Stimulated activated memory B cell treated with anti-CD40 and anti-IgM and Interleukin-4, amounts not matched to agents 10 μg/mL and 1 μg/mL and 100 μg/mL, for 72 hours (primary cell): ENCODE measurements around the gene AXIN1.
A peak's percentile ranks its signal among the peaks of the same experiment; 100 is the strongest.
"Not testable (repeated sequence)": the region's sequence is repeated elsewhere in the genome, so short reads cannot be mapped to it uniquely, and the experiment has no call there.

ENCODE experiments used
- ATAC-seq: fragments of 150-1000 bp; cut with Tn5 transposase; 2 replicates; pipeline ENCODE4 v1.10.0; 2021
- H3K27ac Mint-ChIP-seq: one replicate; pipeline ENCODE4 v1.8.0; 2022; ENCODE audit warnings: mild to moderate bottlenecking, mixed read lengths
- H3K27me3 Mint-ChIP-seq: one replicate; pipeline ENCODE4 v1.8.0; 2022; ENCODE audit warnings: mixed read lengths
- H3K36me3 Mint-ChIP-seq: one replicate; pipeline ENCODE4 v1.8.0; 2022; ENCODE audit warnings: mixed read lengths
- H3K4me1 Mint-ChIP-seq: one replicate; pipeline ENCODE4 v1.8.0; 2022; ENCODE audit warnings: mixed read lengths
- H3K4me3 Mint-ChIP-seq: one replicate; pipeline ENCODE4 v1.8.0; 2022; ENCODE audit warnings: mild to moderate bottlenecking, moderate library complexity, mixed read lengths
- H3K9me3 Mint-ChIP-seq: one replicate; pipeline ENCODE4 v1.8.0; 2022; ENCODE audit warnings: mixed read lengths

AXIN1 gene

DNA sequence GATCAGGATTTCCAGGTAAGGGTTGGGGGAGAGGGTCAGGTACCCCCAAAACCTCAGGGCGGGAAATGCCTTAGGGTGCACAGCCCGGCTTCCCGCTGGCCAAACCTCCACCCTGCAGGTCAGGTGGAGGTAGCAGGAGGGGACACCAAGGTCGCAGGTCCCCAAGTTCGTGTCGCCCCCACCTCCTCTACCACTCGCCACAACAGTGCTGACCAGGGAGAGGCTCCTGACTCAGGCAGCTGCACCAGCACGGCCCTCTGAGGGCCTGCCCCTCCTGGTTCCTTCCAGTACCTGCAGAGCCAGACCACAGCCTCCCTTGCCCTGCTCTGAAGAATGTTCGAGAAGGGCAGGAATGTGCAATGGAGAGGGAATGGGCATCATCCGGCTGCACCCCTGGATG, 14.0 kb upstream of the AXIN1 start:
- H3K4me3 Mint-ChIP-seq, result no peak overlapping the region
- H3K9me3 Mint-ChIP-seq, result no peaks in the 10 kb centered on the region
- peaks cover 30% of the 10 kb centered on the region for H3K4me1 Mint-ChIP-seq
- peaks cover 29% of the 10 kb centered on the region for H3K27me3 Mint-ChIP-seq
- no peak overlapping the region for H3K27ac Mint-ChIP-seq
- no peak for ATAC-seq
- H3K36me3 Mint-ChIP-seq, result peaks cover 30% of the 10 kb centered on the region

- H3K36me3 Mint-ChIP-seq, result peaks cover 24% of the 10 kb centered on the region
- peaks cover 36% of the 10 kb centered on the region for H3K27me3 Mint-ChIP-seq
- H3K4me3 Mint-ChIP-seq, result no peak overlapping the region
- ATAC-seq, result no peak
- no peaks in the 10 kb centered on the region for H3K9me3 Mint-ChIP-seq
- H3K4me1 Mint-ChIP-seq, result peaks cover 18% of the 10 kb centered on the region
- no peak overlapping the region for H3K27ac Mint-ChIP-seq
Measured at GRCh38 chr16:364595-365491, 12.3 kb upstream of the AXIN1 start.

DNA sequence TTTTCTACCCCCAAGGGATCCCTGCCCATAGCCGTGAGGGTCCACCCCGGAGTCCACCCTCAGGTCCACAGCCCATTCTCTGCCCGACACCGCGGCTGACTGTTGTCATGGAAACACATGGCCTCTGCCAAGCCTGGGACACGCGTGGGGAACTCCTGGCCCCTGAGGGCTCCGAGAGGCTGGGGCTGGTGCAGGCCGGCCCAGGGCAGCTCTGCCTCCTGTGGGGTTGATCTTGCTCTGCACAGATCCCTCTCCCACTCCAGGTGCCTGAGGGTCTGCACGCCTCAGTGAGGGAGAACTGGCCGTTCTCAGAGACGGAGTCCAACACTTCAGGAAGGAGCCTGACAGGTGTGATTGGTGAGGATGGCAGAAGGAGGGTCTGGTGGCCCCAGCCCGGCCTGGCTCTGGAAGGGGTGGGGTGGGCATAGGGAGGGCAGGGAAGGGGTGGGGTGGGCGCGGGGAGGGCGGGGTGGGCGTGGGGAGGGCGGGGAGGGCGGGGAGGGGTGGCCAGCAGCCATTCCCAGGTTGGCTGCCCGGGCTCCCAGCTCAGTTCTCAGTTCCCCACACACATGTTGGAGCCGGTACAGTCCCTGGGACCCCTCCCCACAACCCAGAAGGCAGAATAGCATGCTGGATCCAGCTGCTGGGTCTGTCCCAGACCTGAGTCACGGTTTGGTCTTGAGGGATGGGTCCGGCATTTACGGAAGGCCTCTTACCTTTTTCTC, 11.4 kb upstream of the AXIN1 start:
- no peaks in the 10 kb centered on the region for H3K9me3 Mint-ChIP-seq
- H3K36me3 Mint-ChIP-seq, result peaks cover 22% of the 10 kb centered on the region
- H3K27me3 Mint-ChIP-seq, result peaks cover 36% of the 10 kb centered on the region
- H3K27ac Mint-ChIP-seq, result no peak overlapping the region
- no peak for ATAC-seq
- H3K4me1 Mint-ChIP-seq, result peaks cover 9% of the 10 kb centered on the region
- H3K4me3 Mint-ChIP-seq, result no peak overlapping the region

DNA sequence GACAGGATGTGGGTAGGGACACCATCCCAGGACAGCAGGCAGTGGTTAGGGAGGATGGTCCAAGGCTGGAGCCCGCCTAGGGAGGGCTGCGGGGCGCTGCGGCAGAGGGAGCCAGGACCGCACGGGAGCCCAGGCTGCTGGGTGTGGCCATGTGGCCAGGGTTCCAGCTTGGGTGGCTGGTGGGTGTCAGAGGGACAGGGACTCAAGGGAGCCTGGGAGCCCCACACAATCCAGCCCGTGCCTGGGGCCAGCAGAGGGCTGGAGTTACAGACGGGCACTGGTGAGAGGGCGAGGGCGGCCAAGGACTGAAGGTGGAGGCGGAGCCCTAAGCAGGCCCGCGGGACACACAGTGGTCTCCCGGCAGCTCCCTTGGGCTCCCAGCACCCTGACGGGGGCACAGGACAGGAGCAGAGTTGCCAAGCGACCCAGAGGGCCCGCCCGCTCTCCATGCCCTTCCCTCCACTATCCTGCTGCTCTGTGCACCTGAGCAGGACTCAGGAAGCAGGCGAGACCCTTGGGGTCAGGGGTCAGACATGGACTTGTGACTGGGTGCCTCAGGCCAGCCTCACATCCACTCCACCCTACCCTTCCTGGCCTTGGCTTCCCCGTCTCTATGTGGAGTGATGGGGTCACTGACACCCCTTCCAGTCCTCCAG, 10.7 kb upstream of the AXIN1 start:
- Mint-ChIP-seq H3K4me1 (peaks cover 9% of the 10 kb centered on the region), H3K27ac (no peak overlapping the region), H3K27me3 (peaks cover 36% of the 10 kb centered on the region), H3K36me3 (peaks cover 15% of the 10 kb centered on the region), H3K4me3 (no peak overlapping the region), H3K9me3 (no peaks in the 10 kb centered on the region)
- ATAC-seq, result no peak

GRCh38 chr16:362702-362999, 10.1 kb upstream of the AXIN1 start:
- peaks cover 13% of the 10 kb centered on the region for H3K36me3 Mint-ChIP-seq
- H3K27ac Mint-ChIP-seq, H3K9me3 Mint-ChIP-seq, H3K4me3 Mint-ChIP-seq, H3K4me1 Mint-ChIP-seq, ATAC-seq: not testable (repeated sequence)
- H3K27me3 Mint-ChIP-seq, result peaks cover 36% of the 10 kb centered on the region

DNA sequence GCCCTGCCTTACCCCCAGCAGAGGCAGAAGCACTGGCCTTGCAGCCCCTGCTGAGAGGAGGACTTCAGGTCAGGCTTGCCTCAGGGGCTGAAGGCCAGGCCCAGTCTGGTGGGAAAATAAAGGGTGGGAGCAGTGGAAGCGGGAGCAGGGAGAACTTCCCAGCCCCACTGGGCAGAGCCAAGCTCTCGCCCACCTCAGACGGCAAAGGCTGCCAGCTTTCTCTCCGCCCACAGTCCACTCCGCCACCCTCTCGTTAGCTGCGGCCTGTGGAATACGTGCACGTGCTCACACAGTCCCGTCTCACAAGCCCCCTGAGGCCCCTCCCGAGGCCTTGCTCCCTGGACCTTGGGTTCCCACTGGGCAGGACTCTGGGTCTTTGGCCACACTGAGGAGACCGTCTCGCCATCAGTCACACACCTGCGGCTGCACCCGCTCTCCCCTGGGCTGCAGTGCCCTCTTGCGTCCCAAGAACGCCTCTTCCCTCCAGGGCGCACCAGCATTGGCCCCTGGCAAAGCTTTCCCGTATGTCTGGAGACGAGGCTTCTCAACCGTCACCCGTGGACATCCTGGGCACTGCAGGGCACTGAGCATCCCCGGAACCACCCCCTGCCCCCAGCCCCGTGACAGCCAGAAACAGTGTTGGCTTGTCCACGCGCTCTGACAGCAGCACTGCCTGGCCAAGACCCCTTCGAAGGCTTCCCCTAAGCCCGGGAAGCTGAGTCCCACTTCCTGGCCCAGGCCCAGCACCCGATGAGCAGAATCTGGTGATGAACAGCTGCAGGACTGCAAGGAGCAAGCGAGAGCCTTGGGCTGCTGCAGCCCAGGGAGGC, 9.6 kb upstream of the AXIN1 start:
- H3K4me3 Mint-ChIP-seq, result peak overlapping the region; percentile 1
- H3K27me3 Mint-ChIP-seq, result peaks cover 36% of the 10 kb centered on the region
- no peak overlapping the region for H3K27ac Mint-ChIP-seq
- H3K4me1 Mint-ChIP-seq, result peaks cover 9% of the 10 kb centered on the region
- peak; percentile 85 for ATAC-seq
- H3K36me3 Mint-ChIP-seq, result peaks cover 7% of the 10 kb centered on the region
- H3K9me3 Mint-ChIP-seq, result no peaks in the 10 kb centered on the region

DNA sequence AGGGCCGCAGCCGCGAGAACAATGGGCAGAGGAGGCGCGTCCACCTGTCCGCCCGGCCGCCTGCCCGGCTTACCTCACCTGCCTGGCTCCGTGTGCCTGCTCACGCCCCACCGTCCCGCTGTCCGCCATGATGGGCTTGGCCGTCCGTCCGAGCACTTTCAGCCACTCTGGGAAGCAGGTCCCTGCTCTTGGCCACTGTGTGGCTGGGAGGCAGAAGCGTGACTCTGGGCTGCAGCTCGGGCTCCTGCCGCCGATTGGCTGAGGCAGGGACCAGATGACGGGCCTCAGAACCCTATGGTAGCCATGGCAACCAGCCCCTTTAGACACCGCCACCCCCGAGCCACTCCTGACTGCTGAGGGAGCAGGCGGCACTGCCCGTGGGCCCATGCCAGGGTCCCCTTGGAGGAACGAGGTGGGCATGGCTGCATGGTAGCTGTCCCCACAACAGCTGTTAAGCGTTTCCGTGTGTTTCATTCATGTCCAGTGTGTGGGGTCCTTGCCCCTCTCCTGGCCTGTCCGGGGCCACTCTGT, 8.9 kb upstream of the AXIN1 start:
- ATAC-seq, result no peak
- peaks cover 9% of the 10 kb centered on the region for H3K4me1 Mint-ChIP-seq
- H3K4me3 Mint-ChIP-seq, result no peak overlapping the region
- peaks cover 36% of the 10 kb centered on the region for H3K27me3 Mint-ChIP-seq
- H3K27ac Mint-ChIP-seq, result no peak overlapping the region
- H3K9me3 Mint-ChIP-seq, result no peaks in the 10 kb centered on the region
- H3K36me3 Mint-ChIP-seq, result peaks cover under 1% of the 10 kb centered on the region

GRCh38 chr16:360698-361336, 8.3 kb upstream of the AXIN1 start:
- peaks cover 36% of the 10 kb centered on the region for H3K27me3 Mint-ChIP-seq
- no peak overlapping the region for H3K4me3 Mint-ChIP-seq
- no peaks in the 10 kb centered on the region for H3K9me3 Mint-ChIP-seq
- no peak for ATAC-seq
- H3K36me3 Mint-ChIP-seq, result no peaks in the 10 kb centered on the region
- H3K4me1 Mint-ChIP-seq, result peaks cover 9% of the 10 kb centered on the region
- no peak overlapping the region for H3K27ac Mint-ChIP-seq

DNA sequence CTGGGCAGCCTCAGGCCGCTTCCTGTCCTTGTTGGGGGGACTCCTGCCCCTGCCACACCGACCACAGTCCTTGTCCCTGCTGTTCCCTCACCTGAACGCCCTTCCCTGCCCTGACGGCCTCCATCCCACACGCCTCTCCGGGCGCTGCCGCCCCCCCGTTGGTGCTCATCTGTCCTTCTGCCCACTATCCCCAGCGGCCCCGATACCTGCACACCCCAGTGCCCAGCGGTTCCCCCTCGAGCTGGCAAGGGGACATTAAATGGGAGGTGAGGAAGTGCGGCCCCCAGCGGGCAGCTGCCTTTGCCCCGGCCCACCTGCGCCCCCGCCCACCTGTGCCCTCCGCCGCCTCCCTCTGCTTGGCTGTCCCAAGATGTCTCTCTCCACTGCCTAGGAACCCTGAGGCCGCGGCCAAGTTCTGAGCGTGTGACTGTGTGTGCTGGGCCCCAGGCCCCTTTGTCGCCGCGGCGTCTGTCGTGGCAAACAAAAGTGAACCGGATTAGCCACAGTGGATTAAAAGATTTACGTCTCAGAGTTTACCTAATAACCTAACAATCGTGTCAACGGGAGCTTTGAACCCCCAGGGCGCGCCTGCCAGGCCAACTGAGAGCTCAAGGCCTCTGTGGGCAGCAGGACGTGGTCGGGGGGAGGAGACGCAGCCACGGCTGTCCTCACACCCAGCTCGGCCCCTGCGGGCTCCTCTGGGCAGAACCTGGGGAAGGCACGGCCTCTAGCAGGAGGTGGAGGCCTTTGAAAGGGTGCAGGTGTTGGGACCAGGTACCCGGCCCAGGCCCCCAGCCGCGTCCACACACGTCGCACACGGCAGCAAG, 7.6 kb upstream of the AXIN1 start:
- no peaks in the 10 kb centered on the region for H3K9me3 Mint-ChIP-seq
- H3K27me3 Mint-ChIP-seq, result peaks cover 36% of the 10 kb centered on the region
- ATAC-seq, result no peak
- H3K27ac Mint-ChIP-seq, result no peak overlapping the region
- H3K36me3 Mint-ChIP-seq, result no peaks in the 10 kb centered on the region
- no peak overlapping the region for H3K4me3 Mint-ChIP-seq
- peaks cover 9% of the 10 kb centered on the region for H3K4me1 Mint-ChIP-seq

DNA sequence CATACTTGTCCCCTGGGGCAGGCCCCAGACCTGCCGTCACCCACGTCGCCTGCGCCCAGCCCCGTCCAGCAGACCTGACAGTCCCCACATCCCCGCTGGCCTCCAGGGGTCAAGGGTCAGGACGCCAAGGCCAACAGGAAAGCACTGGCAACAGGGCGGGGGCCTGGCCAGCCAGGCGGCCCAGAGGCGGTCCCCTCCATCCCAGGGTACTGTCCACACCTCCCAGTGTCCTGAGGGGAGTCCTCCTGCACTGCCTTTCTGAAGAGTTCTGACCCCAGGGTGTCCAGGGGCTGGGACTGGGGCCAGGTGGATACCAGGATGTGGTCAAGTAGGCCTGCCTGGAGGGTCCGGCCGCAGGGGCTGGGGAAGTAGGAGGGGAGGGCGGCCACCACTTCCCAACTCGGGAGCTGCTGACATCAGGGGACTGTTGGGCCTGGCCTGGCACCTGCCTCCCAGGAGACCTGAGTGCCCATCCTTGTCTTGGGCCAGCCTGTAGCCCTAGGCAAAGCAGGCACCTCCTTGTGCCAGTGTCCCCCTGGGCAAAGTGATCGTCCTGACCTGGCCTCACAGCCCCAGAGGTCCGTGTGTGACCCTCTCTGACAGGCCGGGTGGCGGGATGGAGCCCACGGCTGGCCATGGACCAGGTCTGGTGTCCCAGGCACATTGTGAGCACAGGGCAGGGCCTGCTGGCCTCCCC, 6.7 kb upstream of the AXIN1 start:
- H3K4me1 Mint-ChIP-seq, result peaks cover 9% of the 10 kb centered on the region
- H3K36me3 Mint-ChIP-seq, result no peaks in the 10 kb centered on the region
- H3K27me3 Mint-ChIP-seq, result peaks cover 31% of the 10 kb centered on the region
- ATAC-seq, result no peak
- H3K4me3 Mint-ChIP-seq, result no peak overlapping the region
- H3K9me3 Mint-ChIP-seq, result no peaks in the 10 kb centered on the region
- H3K27ac Mint-ChIP-seq, result no peak overlapping the region

DNA sequence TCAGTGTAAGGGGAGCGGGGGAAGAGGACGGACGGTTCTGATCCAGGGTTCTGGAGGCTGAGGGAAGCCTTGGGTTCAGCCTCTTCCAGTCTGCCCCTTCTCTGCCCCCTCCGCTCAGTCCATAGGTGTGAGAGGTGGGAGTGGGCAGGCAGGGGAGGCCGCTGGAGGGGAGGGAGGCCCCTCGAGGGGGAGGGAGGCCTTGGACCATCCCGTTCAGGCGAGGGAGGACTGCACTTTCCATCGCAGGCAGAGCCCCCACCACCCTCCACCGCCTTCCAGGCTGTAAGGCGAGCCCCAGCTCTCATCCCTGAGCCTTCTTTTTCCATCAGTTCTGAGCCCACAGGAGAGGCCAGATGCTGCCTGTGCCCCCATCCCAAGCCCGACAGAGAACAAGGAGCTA, 4.2 kb upstream of the AXIN1 start:
- Mint-ChIP-seq H3K4me1 (peaks cover under 1% of the 10 kb centered on the region), H3K27me3 (peaks cover 9% of the 10 kb centered on the region), H3K9me3 (no peaks in the 10 kb centered on the region), H3K4me3 (no peak overlapping the region), H3K36me3 (no peaks in the 10 kb centered on the region), H3K27ac (no peak overlapping the region)
- ATAC-seq, result no peak

- ATAC-seq, result no peak
Measured at GRCh38 chr16:354971-355461, 2.5 kb upstream of the AXIN1 start.

GRCh38 chr16:354291-354881, 1.9 kb upstream of the AXIN1 start:
- Mint-ChIP-seq H3K4me3 (peak overlapping the region; percentile 27), H3K36me3 (no peaks in the 10 kb centered on the region), H3K4me1 (peaks cover 10% of the 10 kb centered on the region), H3K27ac (no peak overlapping the region), H3K27me3 (no peaks in the 10 kb centered on the region), H3K9me3 (no peaks in the 10 kb centered on the region)
- no peak for ATAC-seq

More at GRCh38 chr16:354971-355461, 2.5 kb upstream of the AXIN1 start:
- Mint-ChIP-seq H3K36me3 (no peaks in the 10 kb centered on the region), H3K4me3 (no peak overlapping the region), H3K27me3 (peaks cover 2% of the 10 kb centered on the region), H3K9me3 (no peaks in the 10 kb centered on the region), H3K4me1 (peaks cover 6% of the 10 kb centered on the region), H3K27ac (no peak overlapping the region)
